Skeletal muscle tissue (tissue), 4 donors: Measurements from ENCODE around the gene FGF7. TPM values are rescaled to one million over a fixed set of nuclear protein-coding genes. Genes with fewer than 3 reads are reported as not detected.

Experiments used
- H3K27ac ChIP-seq: one replicate; pipeline ENCODE4 v1.7.0; 2013; ENCODE audit warnings: mild to moderate bottlenecking, low read depth, low read length, inconsistent platforms
- H3K27me3 ChIP-seq, 3 donors: one replicate each; pipeline ENCODE4 v1.7.0; 2013; ENCODE audit warnings: low read length in 3 of 3; ENCODE audit not compliant: control insufficient read depth in 3 of 3, insufficient read depth in 3 of 3
- H3K36me3 ChIP-seq, 3 donors: one replicate each; pipeline ENCODE4 v1.7.0; 2013; ENCODE audit warnings: low read length in 3 of 3; ENCODE audit not compliant: control insufficient read depth in 3 of 3, insufficient read depth in 3 of 3
- H3K4me1 ChIP-seq, 3 donors: one replicate each; pipeline ENCODE4 v1.7.0; 2013; ENCODE audit warnings: low read length in 3 of 3, mild to moderate bottlenecking in 3 of 3; ENCODE audit not compliant: control insufficient read depth in 3 of 3, insufficient read depth in 3 of 3
- H3K4me3 ChIP-seq, 3 donors: one replicate each; pipeline ENCODE4 v1.7.0; 2013; ENCODE audit warnings: low read length in 3 of 3
- H3K9ac ChIP-seq, 3 donors: one replicate each; pipeline ENCODE4 v1.7.0; 2013; ENCODE audit warnings: low read length in 3 of 3, mild to moderate bottlenecking in 3 of 3, moderate library complexity in 2 of 3, low read depth in 1 of 3
- H3K9me3 ChIP-seq, 3 donors: one replicate each; pipeline ENCODE4 v1.7.0; 2013; ENCODE audit warnings: low read length in 3 of 3; ENCODE audit not compliant: control insufficient read depth in 3 of 3
- total RNA-seq: library from RNA; depleted of rRNA; stranded (reverse); fragments of >200 nt; gene quantifications from one replicate; pipeline ENCODE4 v1.2.3, GENCODE V29; 2014
- donor health status: Osteomylitis.

The FGF7 gene
- total RNA-seq, 1 donor from 2014 or later, result 7.3 TPM

DNA sequence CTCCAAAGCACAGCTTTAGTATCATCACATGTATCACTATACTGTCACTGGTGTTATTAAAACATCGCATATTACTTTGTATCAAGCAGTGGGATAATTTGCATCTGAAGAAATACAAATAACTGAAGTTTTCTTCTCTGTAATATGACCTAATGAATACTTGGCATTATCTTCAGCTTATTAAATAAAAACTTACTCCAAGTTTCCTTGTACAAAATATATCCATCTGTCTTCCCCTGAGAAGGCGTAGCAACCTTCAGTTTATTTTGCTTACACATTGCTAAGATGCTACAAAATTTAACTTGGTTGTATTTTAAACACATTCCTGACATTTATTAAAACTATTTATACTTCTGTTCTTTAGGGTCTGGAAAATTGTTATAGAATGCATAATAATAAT, 13.7 kb downstream of the FGF7 start:
- no peaks in the 10 kb centered on the region for H3K4me1 ChIP-seq
- H3K4me3 ChIP-seq, result no peak overlapping the region
- H3K27me3 ChIP-seq, result no peaks in the 10 kb centered on the region
- no peak overlapping the region for H3K27ac ChIP-seq
- no peaks in the 10 kb centered on the region for H3K36me3 ChIP-seq
- no peak overlapping the region for H3K9ac ChIP-seq
- no peaks in the 10 kb centered on the region for H3K9me3 ChIP-seq

GRCh38 chr15:49438962-49439631, 16.1 kb downstream of the FGF7 start:
- Histone ChIP-seq H3K4me3 (no peak overlapping the region), H3K36me3 (no peaks in the 10 kb centered on the region), H3K4me1 (no peaks in the 10 kb centered on the region)

DNA sequence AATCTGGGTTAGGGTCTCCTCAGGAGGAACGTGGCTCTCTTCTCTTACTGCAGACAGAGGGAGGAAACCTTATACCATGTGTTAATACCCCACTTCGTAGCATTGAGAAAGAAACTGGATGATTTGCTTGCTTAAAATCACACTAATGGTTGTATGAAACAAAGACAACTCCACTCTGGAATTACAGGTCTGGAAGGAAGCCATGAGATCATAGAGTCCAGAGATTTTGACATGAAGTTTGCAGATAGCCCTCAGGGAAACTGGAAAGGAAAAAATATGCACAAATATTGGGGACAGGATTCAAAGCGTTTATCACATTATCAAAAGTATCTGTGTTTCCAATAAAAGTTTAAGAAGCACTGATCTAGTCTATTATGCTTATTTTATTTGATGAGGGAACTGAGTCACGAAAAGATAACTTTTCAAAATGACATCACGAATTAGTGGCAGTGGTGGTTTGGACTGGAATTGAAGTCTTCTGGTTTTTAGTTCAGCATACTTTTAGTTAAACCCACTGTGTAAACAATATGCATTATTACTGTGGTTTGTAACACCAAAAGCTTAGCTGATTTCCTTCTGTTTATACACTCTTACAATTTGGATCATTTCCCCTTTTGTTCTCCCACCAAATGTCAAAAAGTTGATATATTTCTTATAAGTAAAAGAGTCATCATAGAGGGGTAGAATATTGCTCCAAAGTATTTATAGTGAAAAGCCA, 16.8 kb downstream of the FGF7 start:
- H3K9ac ChIP-seq, result no peak overlapping the region
- H3K9me3 ChIP-seq, result no peaks in the 10 kb centered on the region
- no peaks in the 10 kb centered on the region for H3K27me3 ChIP-seq
- no peaks in the 10 kb centered on the region for H3K36me3 ChIP-seq
- H3K27ac ChIP-seq, result no peak overlapping the region
- H3K4me3 ChIP-seq, result no peak overlapping the region
- no peaks in the 10 kb centered on the region for H3K4me1 ChIP-seq

More at GRCh38 chr15:49438962-49439631, 16.1 kb downstream of the FGF7 start:
- Histone ChIP-seq H3K9ac (no peak overlapping the region), H3K9me3 (no peaks in the 10 kb centered on the region), H3K27me3 (no peaks in the 10 kb centered on the region), H3K27ac (peak overlapping the region; percentile 10)

DNA sequence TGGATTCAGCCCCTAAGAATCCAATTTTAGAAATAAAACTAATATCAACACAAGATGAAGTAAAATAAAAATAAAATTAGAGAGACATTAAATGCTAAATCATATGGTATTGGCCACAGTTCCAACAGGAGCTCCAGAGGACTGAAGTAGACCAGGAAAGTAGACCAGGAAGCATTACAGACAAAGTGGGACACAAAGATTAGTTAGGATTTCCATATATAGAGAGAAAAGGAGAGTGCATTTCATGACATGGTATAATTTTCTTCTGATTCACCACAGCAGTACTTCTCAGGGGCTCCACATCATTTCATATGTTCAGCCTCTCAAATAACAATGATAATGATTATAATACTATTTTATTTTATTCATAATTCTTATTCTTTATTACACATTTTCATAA, 18.3 kb downstream of the FGF7 start:
- H3K9ac ChIP-seq, result no peak overlapping the region
- no peaks in the 10 kb centered on the region for H3K27me3 ChIP-seq
- H3K9me3 ChIP-seq, result no peaks in the 10 kb centered on the region
- no peaks in the 10 kb centered on the region for H3K4me1 ChIP-seq
- no peaks in the 10 kb centered on the region for H3K36me3 ChIP-seq
- no peak overlapping the region for H3K4me3 ChIP-seq
- no peak overlapping the region for H3K27ac ChIP-seq

DNA sequence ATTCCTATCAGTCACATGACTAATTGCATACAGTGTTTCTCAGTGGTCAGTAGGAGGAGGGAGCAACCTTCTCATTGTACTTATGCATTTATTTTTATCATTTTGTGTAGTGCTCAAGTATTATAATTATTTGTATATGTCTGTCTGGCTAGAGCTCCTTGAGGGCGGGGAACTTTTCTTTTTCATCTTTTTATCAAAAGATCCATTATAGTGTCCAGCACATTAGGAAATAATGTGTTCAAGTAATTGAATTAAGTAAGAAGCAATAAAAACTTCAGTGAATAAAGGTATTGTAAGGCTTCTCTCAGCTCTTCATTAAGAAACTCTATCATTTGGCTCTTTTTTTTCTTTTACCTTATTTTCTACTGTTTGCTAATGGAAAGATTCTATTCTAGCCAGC, 18.8 kb downstream of the FGF7 start:
- H3K4me3 ChIP-seq, result no peak overlapping the region
- H3K27ac ChIP-seq, result no peak overlapping the region
- no peaks in the 10 kb centered on the region for H3K4me1 ChIP-seq
- no peak overlapping the region for H3K9ac ChIP-seq
- no peaks in the 10 kb centered on the region for H3K9me3 ChIP-seq
- no peaks in the 10 kb centered on the region for H3K27me3 ChIP-seq
- no peaks in the 10 kb centered on the region for H3K36me3 ChIP-seq

DNA sequence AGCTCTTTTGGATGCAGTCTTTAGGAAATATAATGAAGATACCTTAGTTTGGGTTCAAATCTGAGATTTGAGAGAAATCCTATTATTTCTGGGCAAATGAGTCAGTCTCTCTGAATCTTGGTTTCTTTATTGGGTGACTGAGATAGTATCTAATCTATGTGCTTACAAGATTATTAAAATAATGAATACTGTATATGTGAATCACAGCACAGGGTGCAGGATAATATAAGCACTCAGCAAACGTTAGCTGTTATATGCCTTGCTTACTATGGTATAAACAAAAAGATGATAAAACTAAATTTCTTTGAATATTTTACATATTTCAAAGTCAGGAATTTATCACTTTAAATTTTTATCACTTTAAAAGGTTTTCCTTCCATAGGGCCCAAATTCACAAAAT, 29.6 kb downstream of the FGF7 start:
- no peaks in the 10 kb centered on the region for H3K9me3 ChIP-seq
- H3K4me3 ChIP-seq, result no peak overlapping the region
- no peaks in the 10 kb centered on the region for H3K36me3 ChIP-seq
- H3K4me1 ChIP-seq, result no peaks in the 10 kb centered on the region
- H3K27ac ChIP-seq, result no peak overlapping the region
- no peaks in the 10 kb centered on the region for H3K27me3 ChIP-seq
- H3K9ac ChIP-seq, result no peak overlapping the region

DNA sequence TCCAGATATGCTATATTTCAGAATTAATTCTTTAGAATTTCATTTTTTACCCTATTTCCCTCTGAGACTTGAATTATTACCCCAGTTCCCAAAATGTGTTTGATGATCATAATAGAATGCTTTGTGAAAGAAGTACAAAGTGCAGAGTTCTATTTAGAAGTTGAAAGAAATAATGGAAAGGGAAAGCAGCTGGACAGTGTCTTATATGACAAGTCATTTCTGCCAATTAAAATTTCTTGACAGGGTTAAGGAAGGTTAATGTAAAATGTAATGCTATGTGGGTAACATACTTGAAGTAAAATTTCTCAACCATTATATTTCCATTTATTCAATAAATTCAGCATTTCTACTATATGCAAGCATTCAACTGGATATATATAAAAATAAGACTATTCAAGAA, 33.1 kb downstream of the FGF7 start:
- H3K9me3 ChIP-seq, result no peaks in the 10 kb centered on the region
- no peak overlapping the region for H3K27ac ChIP-seq
- H3K4me1 ChIP-seq, result peaks cover 0 to 2% (median 0%) of the 10 kb centered on the region in 3 donors
- no peaks in the 10 kb centered on the region for H3K36me3 ChIP-seq
- no peak overlapping the region for H3K4me3 ChIP-seq
- no peaks in the 10 kb centered on the region for H3K27me3 ChIP-seq
- H3K9ac ChIP-seq, result no peak overlapping the region

DNA sequence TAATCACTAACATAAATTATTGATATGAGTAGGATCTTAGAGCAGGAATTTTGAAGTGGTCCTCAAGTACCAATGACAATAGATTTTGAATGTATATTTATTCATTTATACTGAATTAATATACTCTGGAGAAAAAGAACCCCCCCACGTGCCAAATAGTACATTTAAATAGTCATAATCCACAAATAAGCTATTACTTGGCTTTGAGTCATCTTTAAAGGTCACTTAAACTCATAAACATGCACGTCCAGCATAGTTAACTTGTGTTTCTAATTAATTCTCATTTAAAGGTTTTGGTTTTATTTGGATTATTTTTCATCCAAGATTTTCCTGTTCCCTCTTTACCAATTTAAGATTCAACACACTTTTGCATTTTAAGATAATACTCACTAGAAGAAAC, 35.1 kb downstream of the FGF7 start:
- Histone ChIP-seq H3K27ac (no peak overlapping the region), H3K36me3 (no peaks in the 10 kb centered on the region), H3K9me3 (no peaks in the 10 kb centered on the region), H3K27me3 (no peaks in the 10 kb centered on the region), H3K4me1 (peaks cover 0 to 6% (median 0%) of the 10 kb centered on the region in 3 donors), H3K9ac (no peak overlapping the region), H3K4me3 (no peak overlapping the region)

- H3K9me3 ChIP-seq, result no peaks in the 10 kb centered on the region
- no peaks in the 10 kb centered on the region for H3K36me3 ChIP-seq
- no peak overlapping the region for H3K9ac ChIP-seq
- no peak overlapping the region for H3K4me3 ChIP-seq
- H3K27me3 ChIP-seq, result no peaks in the 10 kb centered on the region
- H3K4me1 ChIP-seq, result peaks cover 0 to 6% (median 0%) of the 10 kb centered on the region in 3 donors
- H3K27ac ChIP-seq, result no peak overlapping the region
These were observed 37.4 kb downstream of the FGF7 start for GRCh38 chr15:49460411-49460941.

GRCh38 chr15:49462232-49462844, 39.3 kb downstream of the FGF7 start:
- H3K9ac ChIP-seq, result no peak overlapping the region
- peaks cover 0 to 6% (median 0%) of the 10 kb centered on the region in 3 donors for H3K4me1 ChIP-seq
- no peaks in the 10 kb centered on the region for H3K9me3 ChIP-seq
- no peak overlapping the region for H3K27ac ChIP-seq
- no peaks in the 10 kb centered on the region for H3K27me3 ChIP-seq
- H3K36me3 ChIP-seq, result no peaks in the 10 kb centered on the region
- H3K4me3 ChIP-seq, result no peak overlapping the region
